HCT116 (cell line): Measurements from ENCODE around the gene ERFE. TPM values are rescaled to one million over a fixed set of nuclear protein-coding genes. Genes with fewer than 3 reads are reported as not detected.

ENCODE experiments used
- ATAC-seq: fragments of 200-7000 bp; cut with Tn5 transposase; 2 replicates; pipeline ENCODE4 v1.9.1; 2020; ENCODE audit warnings: mild to moderate bottlenecking, moderate library complexity
- BruUV-seq: library from RNA; stranded (reverse); fragments of 400-500 nt; replicated peaks from 2 replicates; lab custom pipeline; 2021; lab: Mats Ljungman, UMichigan
- CTCF ChIA-PET: fragments of 300-600 bp; sonication (Branson Sonifier 250); formaldehyde crosslinking; loops from one replicate; lab custom pipeline; 2021; ENCODE audit warnings: antibody characterized with exemption; lab: Charles Lee
- POLR2A ChIA-PET: fragments of 300-600, 350-600 bp; sonication (Branson Sonifier 250); formaldehyde crosslinking; loops from one replicate; lab custom pipeline; 2021; ENCODE audit warnings: antibody characterized with exemption; lab: Charles Lee
- RAD21 ChIA-PET, 2 experiments: fragments of 300-600 bp; sonication (Branson Sonifier 250); formaldehyde crosslinking; loops; one replicate each; lab custom pipeline; 2023; ENCODE audit warnings: low total read pairs in 2 of 2; ENCODE audit not compliant: uncharacterized antibody in 2 of 2, unreplicated experiment in 2 of 2, low non-redundant PET in 1 of 2; lab: Charles Lee
- DNase-seq: peaks from one replicate; pipeline ENCODE4 v3.0.0-alpha.2; 2010; ENCODE audit warnings: low read depth, low spot score
- H2AFZ ChIP-seq: fragments of 200-600 bp; shearing (Covaris generic), sonication (generic); 2 replicates; pipeline ENCODE4 v1.6.1; 2017; ENCODE audit warnings: low read depth, mixed run types, mixed read lengths, antibody characterized with exemption, low read length; ENCODE audit not compliant: poor library complexity, severe bottlenecking
- H3K27ac ChIP-seq: 2 replicates; pipeline ENCODE4 v1.5.1; 2012; ENCODE audit warnings: low read depth, low read length
- H3K27me3 ChIP-seq: fragments of 200-600 bp; sonication (generic); 2 replicates; pipeline ENCODE4 v1.6.1; 2016; ENCODE audit warnings: mixed run types, low read length, mixed read lengths; ENCODE audit not compliant: insufficient read depth
- H3K36me3 ChIP-seq, 2 experiments: fragments of 200-500 bp in 1 of 2; fragments of 200-600 bp in 1 of 2; sonication (Bioruptor generic) in 1 of 2; sonication (generic) in 1 of 2; 2 replicates each; pipeline versions ENCODE4 v1.5.1 to v1.6.1; 2014 to 2016; ENCODE audit warnings: low read length in 2 of 2, inconsistent platforms in 1 of 2, mixed read lengths in 1 of 2, mixed run types in 1 of 2; ENCODE audit not compliant: insufficient read depth in 2 of 2, control insufficient read depth in 1 of 2
- H3K4me1 ChIP-seq, 2 experiments: fragments of 200-600 bp in 1 of 2; sonication (generic) in 1 of 2; 2 replicates each; pipeline versions ENCODE4 v1.5.1 to v1.6.1; 2012 to 2017; ENCODE audit warnings: low read length in 2 of 2, inconsistent platforms in 1 of 2, mild to moderate bottlenecking in 1 of 2, mixed read lengths in 1 of 2, mixed run types in 1 of 2, moderate library complexity in 1 of 2; ENCODE audit not compliant: insufficient read depth in 2 of 2, control insufficient read depth in 1 of 2
- H3K4me2 ChIP-seq: fragments of 200-600 bp; sonication (generic); 2 replicates; pipeline ENCODE4 v1.6.1; 2017; ENCODE audit warnings: mixed run types, low read length, mixed read lengths
- H3K4me3 ChIP-seq, 2 experiments: fragments of 200-600 bp in 1 of 2; sonication (generic) in 1 of 2; replicated peaks in 1 of 2; 2 replicates each; pipeline ENCODE4 v1.5.1; 2011 to 2016; ENCODE audit warnings: low read length in 2 of 2, control low read depth in 1 of 2, low read depth in 1 of 2, mild to moderate bottlenecking in 1 of 2, mixed read lengths in 1 of 2, mixed run types in 1 of 2
- H3K79me2 ChIP-seq: fragments of 200-600 bp; sonication (generic); 2 replicates; pipeline ENCODE4 v1.6.1; 2017; ENCODE audit warnings: mild to moderate bottlenecking, mixed run types, low read length, moderate library complexity, mixed read lengths; ENCODE audit not compliant: insufficient read depth
- H3K9ac ChIP-seq: fragments of 200-600 bp; sonication (generic); 2 replicates; pipeline ENCODE4 v1.6.1; 2016; ENCODE audit warnings: low read length, mixed read lengths
- H3K9me2 ChIP-seq: fragments of 200-600 bp; sonication (generic), shearing (Covaris generic); 2 replicates; pipeline ENCODE4 v1.6.1; 2017; ENCODE audit warnings: mixed run types, mild to moderate bottlenecking, moderate library complexity; ENCODE audit not compliant: insufficient read depth
- H3K9me3 ChIP-seq, 2 experiments: fragments of 200-500 bp in 1 of 2; fragments of 200-600 bp in 1 of 2; sonication (Bioruptor generic) in 1 of 2; sonication (generic) in 1 of 2; 2 replicates each; pipeline ENCODE4 v1.6.1; 2014 to 2017; ENCODE audit warnings: low read length in 2 of 2, mixed read lengths in 2 of 2, inconsistent platforms in 1 of 2, low read depth in 1 of 2, mild to moderate bottlenecking in 1 of 2, mixed run types in 1 of 2, moderate library complexity in 1 of 2; ENCODE audit not compliant: control insufficient read depth in 1 of 2, insufficient read depth in 1 of 2
- H4K20me1 ChIP-seq: fragments of 200-600 bp; sonication (generic), shearing (Covaris generic); 2 replicates; pipeline ENCODE4 v1.6.1; 2017; ENCODE audit warnings: mixed run types, mild to moderate bottlenecking, moderate library complexity; ENCODE audit not compliant: insufficient read depth
- ATF3 ChIP-seq: IDR thresholded peaks from 2 replicates; pipeline ENCODE4 v1.6.1; 2012
- EZH2phosphoT487 ChIP-seq: fragments of 200-600 bp; IDR thresholded peaks from 2 replicates; pipeline ENCODE4 v1.6.1; 2018; ENCODE audit warnings: antibody characterized with exemption, borderline replicate concordance
- JUND ChIP-seq: IDR thresholded peaks from 2 replicates; pipeline ENCODE4 v1.6.1; 2012
- MAX ChIP-seq: IDR thresholded peaks from 2 replicates; pipeline ENCODE4 v1.6.1; 2012
- POLR2A ChIP-seq: IDR thresholded peaks from 2 replicates; pipeline ENCODE4 v1.7.0; 2011; ENCODE audit warnings: borderline replicate concordance; ENCODE audit not compliant: insufficient read depth, insufficient read length; ENCODE audit errors: extremely low read depth
- POLR2AphosphoS5 ChIP-seq: IDR thresholded peaks from 2 replicates; pipeline ENCODE4 v1.6.1; 2011; ENCODE audit warnings: mild to moderate bottlenecking, low read depth, low read length, moderate library complexity
- RAD21 ChIP-seq: IDR thresholded peaks from 2 replicates; pipeline ENCODE4 v1.6.1; 2012; ENCODE audit warnings: low read depth, mild to moderate bottlenecking
- REST ChIP-seq: IDR thresholded peaks from 2 replicates; pipeline ENCODE4 v1.6.1; 2012; ENCODE audit warnings: low read depth
- TCF7L2 ChIP-seq: IDR thresholded peaks from 2 replicates; pipeline ENCODE4 v1.7.0; 2011; ENCODE audit warnings: borderline replicate concordance, inconsistent platforms; ENCODE audit not compliant: insufficient read depth, insufficient read length; ENCODE audit errors: extremely low read depth
- YY1 ChIP-seq: IDR thresholded peaks from 2 replicates; pipeline ENCODE4 v1.6.1; 2011; ENCODE audit warnings: low read length, low read depth, moderate library complexity, mild to moderate bottlenecking; ENCODE audit not compliant: insufficient replicate concordance; ENCODE audit errors: extremely low read depth
- ZNF274 ChIP-seq: fragments of 200-500 bp; sonication (Bioruptor generic); IDR thresholded peaks from 2 replicates; pipeline ENCODE4 v1.6.1; 2014; ENCODE audit warnings: mild to moderate bottlenecking, low read depth, low read length, inconsistent platforms
- intact Hi-C: fragments of 100-400 bp; cut with micrococcal nuclease; formaldehyde crosslinking; loops from 2 replicates; pipeline ENCODE4 v1.10.0; 2022
- total RNA-seq: library from RNA; stranded (reverse); gene quantifications from one replicate; pipeline ENCODE4 v1.2.1, GENCODE V29; 2021; ENCODE audit not compliant: unreplicated experiment

The ERFE gene
- total RNA-seq, 1 experiment from 2014 or later: 17.3 TPM

GRCh38 chr2:238202326-238203093 is 43.7 kb downstream of the ERFE start:
- Histone ChIP-seq H3K4me2 (peak overlapping the region; percentile 80), H3K9ac (peak overlapping the region; percentile 87), H3K79me2 (peaks cover 56% of the 10 kb centered on the region), H3K9me2 (no peaks in the 10 kb centered on the region), H3K27me3 (no peaks in the 10 kb centered on the region), H3K27ac (peak overlapping the region; percentile 83)
- ATAC-seq (no peak), DNase-seq (no peak)
- ChIA-PET RAD21 (no interaction called here), POLR2A (interaction anchor here (0.6 to 0.7 kb wide), 2 partner anchors 10 to 734 kb away, joined by 3 to 5 read pairs; no protein-coding TSS in a partner anchor)
- intact Hi-C loops: no loop called here
- no peak for TF ChIP-seq POLR2A
- TF ChIP-seq EZH2phosphoT487: no peak
- TF ChIP-seq REST: no peak
- TF ChIP-seq JUND: no peak
- no peak for TF ChIP-seq ZNF274
- TF ChIP-seq POLR2AphosphoS5: no peak
- TF ChIP-seq YY1: no peak
- TF ChIP-seq TCF7L2: no peak
- no peak for TF ChIP-seq ATF3
- no peak for TF ChIP-seq MAX
- TF ChIP-seq RAD21: no peak
- TF ChIP-seq, all 23 proteins: peak for 0
- H3K9me3 ChIP-seq: no peaks in the 10 kb centered on the region
- CTCF ChIA-PET: no interaction called here
- TSS peak; percentile 40 for BruUV-seq
- no peak overlapping the region for H2AFZ ChIP-seq
- peaks cover 4% of the 10 kb centered on the region; the same call in 1 of the 2 replicates for H4K20me1 ChIP-seq
- H3K4me1 ChIP-seq: peaks cover 7 to 20% of the 10 kb centered on the region in 2 experiments; a peak in 3 of 4 replicates
- no peaks in the 10 kb centered on the region for H3K36me3 ChIP-seq
- peak overlapping the region; percentile 75 to 86 for H3K4me3 ChIP-seq
